HG03558 (cell line): ENCODE data around the gene DYNLT2B.
"Not testable (repeated sequence)": the region's sequence is repeated elsewhere in the genome, so short reads cannot be mapped to it uniquely, and the experiment has no call there.

Experiments
- ATAC-seq: cut with Tn5 transposase; IDR thresholded peaks from one replicate; pipeline ENCODE4 v1.9.1; 2021; ENCODE audit warnings: moderate number of reproducible peaks; ENCODE audit not compliant: unreplicated experiment; ENCODE audit errors: extremely low read depth

The DYNLT2B gene

GRCh38 chr3:196317687-196318467 is at the start of gene DYNLT2B:
DYNLT2B (minus strand) TSS chr3:196318240; CDS start chr3:196318152, 88 bp downstream.
- peak; percentile 48 for ATAC-seq

GRCh38 chr3:196365736-196366135 is 47.7 kb upstream of the DYNLT2B start:
- ATAC-seq, result no peak

- no peak for ATAC-seq
These were observed 42.5 kb upstream of the DYNLT2B start for GRCh38 chr3:196360586-196360985.

GRCh38 chr3:196358540-196358939 is 40.5 kb upstream of the DYNLT2B start:
- ATAC-seq, result not testable (repeated sequence)

- ATAC-seq, result no peak
These were observed 39.9 kb upstream of the DYNLT2B start for GRCh38 chr3:196357905-196358304.

GRCh38 chr3:196356556-196356955 is 38.5 kb upstream of the DYNLT2B start:
- no peak for ATAC-seq

- ATAC-seq, result no peak
These were observed 37.6 kb upstream of the DYNLT2B start for GRCh38 chr3:196355668-196356067.

GRCh38 chr3:196354132-196354531 is 36.1 kb upstream of the DYNLT2B start:
- no peak for ATAC-seq

GRCh38 chr3:196351541-196351940 is 33.5 kb upstream of the DYNLT2B start:
- no peak for ATAC-seq

GRCh38 chr3:196350067-196350466 is 32.0 kb upstream of the DYNLT2B start:
- no peak for ATAC-seq

GRCh38 chr3:196348698-196349097 is 30.7 kb upstream of the DYNLT2B start:
- no peak for ATAC-seq

- no peak for ATAC-seq
These were observed 26.6 kb upstream of the DYNLT2B start for GRCh38 chr3:196344663-196345062.

GRCh38 chr3:196343917-196344316 is 25.9 kb upstream of the DYNLT2B start:
- not testable (repeated sequence) for ATAC-seq

- no peak for ATAC-seq
These were observed 23.1 kb upstream of the DYNLT2B start for GRCh38 chr3:196341137-196341536.

- ATAC-seq, result no peak
These were observed 22.4 kb upstream of the DYNLT2B start for GRCh38 chr3:196340466-196340865.

GRCh38 chr3:196339493-196340254 is 21.6 kb upstream of the DYNLT2B start:
- ATAC-seq, result no peak

- ATAC-seq, result no peak
These were observed 21.0 kb upstream of the DYNLT2B start for GRCh38 chr3:196339044-196339443.

GRCh38 chr3:196336319-196337145 is 18.5 kb upstream of the DYNLT2B start:
- no peak for ATAC-seq

- ATAC-seq, result no peak
These were observed 17.5 kb upstream of the DYNLT2B start for GRCh38 chr3:196335503-196335948.

GRCh38 chr3:196334982-196335381 is 16.9 kb upstream of the DYNLT2B start:
- no peak for ATAC-seq

- ATAC-seq, result no peak
These were observed 14.1 kb upstream of the DYNLT2B start for GRCh38 chr3:196332168-196332567.
